ENCODE data around the gene SOX6.

Gene SOX6

DNA sequence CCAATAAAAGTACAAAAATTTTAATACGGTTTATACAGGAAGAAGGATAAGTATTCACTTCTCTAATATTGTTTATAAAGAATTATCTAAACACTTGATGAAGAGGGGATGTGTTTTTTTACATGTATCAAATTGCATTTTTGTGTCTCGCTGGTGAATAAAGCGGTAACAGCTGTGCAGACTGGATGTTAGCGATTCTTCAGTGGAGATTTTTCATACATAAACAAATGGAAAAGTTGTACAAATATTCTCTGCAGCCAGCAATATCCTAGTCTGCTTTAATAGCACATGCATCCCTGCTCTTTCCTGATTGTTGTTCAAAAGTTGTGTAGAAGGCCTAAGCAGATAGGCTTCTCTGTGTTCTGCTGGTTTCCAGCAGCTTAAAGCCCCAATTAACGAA is 369.3 kb downstream of the SOX6 start:
- in situ Hi-C loops (cut with HindIII; ENCODE audit: low pct_unique_long_range_greater_than_20kb, low sequenced_read_pairs), result no loop called here
- TF ChIP-seq JUND (IDR thresholded peaks at IDR 0.05; ENCODE audit: low read depth), result no peak
- no peak for DNase-seq (ENCODE audit: low read depth in 1 of 2, low spot score in 1 of 2)

DNA sequence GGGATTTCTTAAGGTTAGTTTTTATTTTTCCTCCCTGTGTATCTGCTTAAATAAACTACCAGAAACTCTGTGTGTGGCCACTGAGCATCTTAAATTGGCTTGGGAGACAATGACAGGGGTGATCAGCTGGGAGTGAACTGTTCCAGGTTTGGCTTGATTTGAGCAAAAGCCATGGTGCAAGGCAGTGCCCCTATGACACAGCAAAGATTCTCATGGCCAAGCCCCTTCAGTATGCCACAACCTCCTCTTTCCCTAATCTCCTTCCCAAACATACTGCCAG is 370.5 kb downstream of the SOX6 start:
- no peak for TF ChIP-seq JUND (IDR thresholded peaks at IDR 0.05; ENCODE audit: low read depth)
- DNase-seq (ENCODE audit: low read depth in 1 of 2, low spot score in 1 of 2), result no peak
- in situ Hi-C loops (cut with HindIII; ENCODE audit: low pct_unique_long_range_greater_than_20kb, low sequenced_read_pairs), result no loop called here

DNA sequence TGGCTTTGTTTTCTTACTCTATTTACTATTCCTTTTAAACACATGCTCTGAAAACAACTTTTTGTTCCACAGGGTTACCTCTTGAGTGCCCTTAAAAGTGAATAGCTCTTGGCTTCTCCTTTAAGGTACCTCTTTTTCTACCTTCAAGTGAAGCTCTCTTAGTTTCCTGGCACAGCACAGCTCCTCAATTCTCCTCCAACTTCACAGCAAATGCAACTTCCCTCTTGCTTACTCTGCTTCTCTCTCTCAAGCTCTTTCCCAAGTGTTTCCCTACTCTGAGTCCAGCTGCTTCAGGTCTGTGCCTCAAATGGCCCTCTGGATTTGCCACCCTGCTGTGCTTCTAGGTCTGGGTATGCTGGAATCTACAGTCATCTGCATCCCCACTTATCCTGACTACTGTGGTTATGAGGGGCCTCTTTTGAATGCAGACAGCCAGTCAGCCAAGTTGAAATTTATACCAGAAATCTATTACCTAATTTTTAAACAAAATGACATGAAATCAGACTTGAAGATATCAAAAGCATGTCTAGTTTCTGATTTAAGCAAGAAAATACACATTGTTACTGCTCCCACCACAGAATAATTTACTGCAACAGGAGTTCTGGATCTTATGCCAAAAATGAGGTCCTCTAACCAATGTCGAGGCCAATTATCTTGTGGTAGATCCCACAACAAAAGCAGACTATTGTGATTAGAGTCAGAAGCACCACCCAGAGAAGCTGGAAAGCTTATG is 371.1 kb downstream of the SOX6 start:
- TF ChIP-seq JUND (IDR thresholded peaks at IDR 0.05; ENCODE audit: low read depth), result no peak
- DNase-seq (ENCODE audit: low read depth in 1 of 2, low spot score in 1 of 2), result no peak
- in situ Hi-C loops (cut with HindIII; ENCODE audit: low pct_unique_long_range_greater_than_20kb, low sequenced_read_pairs), result no loop called here

DNA sequence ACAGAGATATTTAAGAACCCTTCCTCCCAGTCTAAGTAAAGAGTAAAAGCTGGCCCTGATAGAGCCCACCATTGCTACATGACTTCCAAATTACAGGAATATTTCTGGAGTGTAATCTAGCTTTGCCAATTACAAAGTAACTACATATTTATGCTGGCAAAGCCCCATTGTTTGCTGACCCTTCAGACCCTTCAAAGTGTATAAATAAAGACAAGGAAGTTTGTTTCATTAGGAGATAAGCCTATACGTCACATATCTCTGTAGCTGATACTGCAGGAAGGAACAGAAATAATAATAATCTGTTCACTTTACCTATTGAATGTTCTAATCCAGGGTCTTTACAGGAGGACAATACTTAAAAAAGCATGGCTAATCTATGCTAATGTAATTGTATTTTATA is 375.1 kb downstream of the SOX6 start:
- TF ChIP-seq JUND (IDR thresholded peaks at IDR 0.05; ENCODE audit: low read depth), result no peak
- DNase-seq (ENCODE audit: low read depth in 1 of 2, low spot score in 1 of 2), result no peak
- in situ Hi-C loops (cut with HindIII; ENCODE audit: low pct_unique_long_range_greater_than_20kb, low sequenced_read_pairs), result no loop called here

DNA sequence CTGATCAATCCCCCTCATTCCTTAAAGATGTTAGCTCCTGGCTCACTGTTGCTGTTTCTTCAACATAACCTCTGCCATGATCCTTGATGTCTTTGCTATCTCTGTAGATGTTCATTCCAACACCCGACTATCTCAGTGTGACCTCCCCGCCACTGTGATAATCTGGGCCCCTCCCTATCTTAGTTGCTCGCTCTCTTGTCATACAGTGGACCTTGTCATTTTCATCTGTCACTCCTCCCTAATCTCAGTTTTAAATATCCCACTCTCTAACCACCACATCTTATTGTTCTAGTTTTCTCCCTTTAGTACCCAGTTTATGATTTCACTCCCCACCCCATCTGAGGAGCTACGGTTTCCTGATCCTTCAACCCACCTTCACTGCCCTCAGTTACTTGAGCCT is 379.2 kb downstream of the SOX6 start:
- no peak for DNase-seq (ENCODE audit: low read depth in 1 of 2, low spot score in 1 of 2)
- in situ Hi-C loops (cut with HindIII; ENCODE audit: low pct_unique_long_range_greater_than_20kb, low sequenced_read_pairs), result no loop called here
- no peak for TF ChIP-seq JUND (IDR thresholded peaks at IDR 0.05; ENCODE audit: low read depth)

DNA sequence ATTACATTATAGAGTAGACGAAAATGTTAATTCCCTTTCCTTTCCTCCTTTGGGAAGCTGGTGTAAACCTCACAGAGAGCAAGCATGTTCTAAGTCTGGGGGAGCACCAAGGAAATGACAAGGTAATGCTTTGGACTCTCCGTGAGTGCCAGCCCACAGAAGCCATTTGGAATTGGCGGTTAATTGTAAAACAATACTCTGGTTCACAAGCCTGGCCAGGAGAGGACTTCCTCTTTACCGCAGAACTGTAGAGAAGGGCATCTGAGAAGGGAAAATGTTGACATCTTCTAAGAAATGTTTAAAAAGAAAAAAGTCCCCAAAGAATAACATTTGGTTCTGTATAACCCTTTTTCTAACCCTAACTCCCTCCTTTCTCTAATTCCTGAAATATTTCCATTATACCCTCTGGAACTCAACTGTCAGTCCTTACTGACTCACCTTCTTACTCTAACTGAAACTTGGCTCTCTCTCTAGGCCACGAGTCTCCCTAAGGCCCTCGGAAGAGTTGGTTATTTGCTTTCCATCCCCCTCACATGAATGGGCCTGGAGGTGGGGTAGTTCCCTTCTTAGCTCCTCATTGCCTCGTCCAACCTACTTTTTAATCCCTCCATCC is 379.8 kb downstream of the SOX6 start:
- in situ Hi-C loops (cut with HindIII; ENCODE audit: low pct_unique_long_range_greater_than_20kb, low sequenced_read_pairs), result no loop called here
- TF ChIP-seq JUND (IDR thresholded peaks at IDR 0.05; ENCODE audit: low read depth), result no peak
- no peak for DNase-seq (ENCODE audit: low read depth in 1 of 2, low spot score in 1 of 2)

DNA sequence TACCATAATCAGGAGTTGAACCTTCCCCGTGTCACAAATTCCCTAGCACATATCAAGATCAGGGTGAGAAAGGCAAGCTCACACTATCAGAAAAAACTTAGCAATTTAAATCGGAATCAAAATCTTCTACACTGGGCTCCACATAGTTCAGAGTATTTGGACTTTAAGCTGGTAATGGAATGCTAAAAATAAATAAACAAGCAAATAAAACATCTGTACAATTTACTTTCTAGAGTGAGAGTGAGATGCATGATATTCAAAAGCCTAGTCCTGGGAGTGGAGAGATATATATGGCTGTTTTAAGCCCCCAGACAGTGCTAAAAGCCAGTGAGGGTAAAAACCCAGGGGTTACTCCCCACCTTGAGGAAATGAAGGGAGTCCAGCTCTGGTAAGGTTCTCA is 380.6 kb downstream of the SOX6 start:
- in situ Hi-C loops (cut with HindIII; ENCODE audit: low pct_unique_long_range_greater_than_20kb, low sequenced_read_pairs), result no loop called here
- DNase-seq (ENCODE audit: low read depth in 1 of 2, low spot score in 1 of 2), result no peak
- no peak for TF ChIP-seq JUND (IDR thresholded peaks at IDR 0.05; ENCODE audit: low read depth)

DNA sequence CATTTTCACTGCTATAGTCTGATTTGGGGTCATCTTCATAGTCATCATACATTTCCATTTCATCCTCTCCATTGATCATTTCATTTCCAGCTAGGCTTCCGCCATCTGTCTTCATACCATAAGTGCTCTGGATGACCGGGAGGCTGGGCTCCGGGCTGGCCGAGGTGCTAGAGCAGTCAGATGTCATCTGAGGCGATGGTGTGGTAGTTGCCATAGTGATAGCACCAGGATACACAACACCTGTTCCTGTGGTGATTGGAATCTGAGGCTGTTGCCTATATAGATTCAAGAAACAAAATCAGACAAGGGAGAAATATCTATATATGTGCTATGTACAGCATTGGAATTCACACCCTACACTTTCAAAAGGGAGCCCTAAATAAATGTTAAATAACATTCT is 383.5 kb downstream of the SOX6 start:
- no peak for TF ChIP-seq JUND (IDR thresholded peaks at IDR 0.05; ENCODE audit: low read depth)
- in situ Hi-C loops (cut with HindIII; ENCODE audit: low pct_unique_long_range_greater_than_20kb, low sequenced_read_pairs), result no loop called here
- DNase-seq (ENCODE audit: low read depth in 1 of 2, low spot score in 1 of 2), result no peak

DNA sequence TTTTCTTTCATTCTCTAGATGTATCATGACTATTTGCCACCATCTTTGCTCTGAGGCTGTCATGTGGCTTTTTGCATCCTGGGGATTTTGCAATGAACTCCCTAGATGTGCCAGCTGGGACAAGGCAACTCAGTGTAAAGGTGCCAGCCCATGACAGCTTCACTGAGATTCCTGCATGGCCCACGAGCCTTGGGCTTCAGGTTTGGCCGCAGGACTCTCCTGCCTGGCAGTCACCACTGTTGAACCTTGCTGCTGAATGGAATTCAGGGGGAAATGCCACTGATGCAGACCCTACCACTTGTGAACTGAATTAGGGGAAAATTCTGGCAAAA is 385.2 kb downstream of the SOX6 start:
- TF ChIP-seq JUND (IDR thresholded peaks at IDR 0.05; ENCODE audit: low read depth), result no peak
- in situ Hi-C loops (cut with HindIII; ENCODE audit: low pct_unique_long_range_greater_than_20kb, low sequenced_read_pairs), result no loop called here
- DNase-seq (ENCODE audit: low read depth in 1 of 2, low spot score in 1 of 2), result no peak

DNA sequence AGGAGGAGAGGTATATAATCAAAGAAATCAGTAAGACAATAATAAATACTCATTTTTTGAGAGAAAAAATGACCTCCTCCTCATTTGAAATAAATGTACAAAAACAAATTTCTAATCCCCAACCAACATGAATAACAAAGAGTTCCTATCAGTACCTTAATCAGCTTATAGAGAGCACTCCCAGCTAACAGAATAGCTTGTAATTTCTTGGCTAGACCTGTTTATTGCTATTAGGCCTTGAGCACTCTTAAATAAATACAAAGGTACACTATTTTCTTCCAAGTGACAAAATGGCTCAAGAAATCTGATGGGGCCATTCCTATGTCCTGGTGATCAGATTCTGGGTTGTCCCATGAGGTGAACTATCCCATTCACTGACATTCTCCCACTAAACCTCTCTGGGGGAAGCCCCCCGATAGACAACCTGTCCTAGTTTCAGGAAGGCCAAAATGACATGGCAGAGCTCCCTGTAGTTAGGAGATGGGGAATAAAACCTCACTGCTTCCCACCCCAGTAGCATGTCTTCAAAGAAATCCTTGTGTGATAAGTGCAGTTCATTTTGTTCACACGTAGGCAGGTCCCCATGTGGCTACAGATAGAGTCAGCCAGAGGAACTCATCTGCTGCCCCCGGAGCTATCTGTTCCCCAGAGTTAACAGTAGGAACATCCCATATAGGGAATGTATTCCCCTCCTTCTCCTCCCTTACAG is 385.7 kb downstream of the SOX6 start:
- no peak for DNase-seq (ENCODE audit: low read depth in 1 of 2, low spot score in 1 of 2)
- TF ChIP-seq JUND (IDR thresholded peaks at IDR 0.05; ENCODE audit: low read depth), result no peak
- in situ Hi-C loops (cut with HindIII; ENCODE audit: low pct_unique_long_range_greater_than_20kb, low sequenced_read_pairs), result no loop called here

DNA sequence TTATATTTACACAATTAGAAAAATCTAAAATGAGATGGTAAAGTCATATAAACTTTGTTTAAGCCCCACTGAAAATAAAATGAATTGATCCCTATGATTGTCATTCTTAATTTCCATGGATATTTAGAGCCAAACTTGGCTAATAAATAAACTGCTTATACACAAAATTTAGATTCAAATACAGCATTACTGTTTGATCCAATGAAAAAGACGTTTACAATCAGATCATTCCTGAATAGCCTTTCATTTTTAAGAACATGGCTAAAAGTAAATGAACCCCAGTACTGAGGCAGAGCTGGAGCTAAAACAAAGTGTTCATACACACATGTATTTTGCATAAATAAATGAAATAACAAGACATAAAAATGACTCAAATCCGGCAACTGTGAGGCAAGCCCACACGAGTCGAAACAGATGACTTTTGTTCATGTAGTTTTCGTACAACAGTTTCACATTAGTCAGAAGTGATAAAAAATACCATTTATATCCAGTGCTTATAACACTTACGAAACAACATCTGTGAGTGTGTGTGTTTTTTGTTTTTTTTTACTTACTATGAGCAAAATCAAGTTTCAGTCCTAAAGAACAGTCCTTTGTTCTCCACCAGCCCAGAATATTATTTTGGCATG is 386.5 kb downstream of the SOX6 start:
- no peak for DNase-seq (ENCODE audit: low read depth in 1 of 2, low spot score in 1 of 2)
- in situ Hi-C loops (cut with HindIII; ENCODE audit: low pct_unique_long_range_greater_than_20kb, low sequenced_read_pairs), result no loop called here
- TF ChIP-seq JUND (IDR thresholded peaks at IDR 0.05; ENCODE audit: low read depth), result no peak

DNA sequence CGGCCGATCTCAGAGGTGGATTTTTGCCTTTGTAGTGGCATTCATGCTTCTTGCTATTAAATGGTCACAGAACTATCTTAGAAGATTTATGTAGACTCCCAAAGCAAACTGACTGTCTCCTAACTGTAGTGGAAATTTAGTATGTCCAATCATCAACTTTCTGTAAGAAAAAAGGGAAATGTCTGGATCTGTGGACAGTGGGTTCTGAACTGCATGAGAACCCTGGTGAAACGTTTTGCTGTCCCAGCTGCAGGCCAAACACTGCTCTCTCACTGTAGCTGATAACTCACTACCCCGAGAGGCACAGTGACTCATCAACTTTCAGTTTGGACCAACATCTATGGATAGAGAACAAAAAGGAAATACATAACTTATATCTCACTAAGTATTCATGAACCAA is 387.1 kb downstream of the SOX6 start:
- DNase-seq (ENCODE audit: low read depth in 1 of 2, low spot score in 1 of 2), result no peak
- in situ Hi-C loops (cut with HindIII; ENCODE audit: low pct_unique_long_range_greater_than_20kb, low sequenced_read_pairs), result no loop called here
- no peak for TF ChIP-seq JUND (IDR thresholded peaks at IDR 0.05; ENCODE audit: low read depth)

DNA sequence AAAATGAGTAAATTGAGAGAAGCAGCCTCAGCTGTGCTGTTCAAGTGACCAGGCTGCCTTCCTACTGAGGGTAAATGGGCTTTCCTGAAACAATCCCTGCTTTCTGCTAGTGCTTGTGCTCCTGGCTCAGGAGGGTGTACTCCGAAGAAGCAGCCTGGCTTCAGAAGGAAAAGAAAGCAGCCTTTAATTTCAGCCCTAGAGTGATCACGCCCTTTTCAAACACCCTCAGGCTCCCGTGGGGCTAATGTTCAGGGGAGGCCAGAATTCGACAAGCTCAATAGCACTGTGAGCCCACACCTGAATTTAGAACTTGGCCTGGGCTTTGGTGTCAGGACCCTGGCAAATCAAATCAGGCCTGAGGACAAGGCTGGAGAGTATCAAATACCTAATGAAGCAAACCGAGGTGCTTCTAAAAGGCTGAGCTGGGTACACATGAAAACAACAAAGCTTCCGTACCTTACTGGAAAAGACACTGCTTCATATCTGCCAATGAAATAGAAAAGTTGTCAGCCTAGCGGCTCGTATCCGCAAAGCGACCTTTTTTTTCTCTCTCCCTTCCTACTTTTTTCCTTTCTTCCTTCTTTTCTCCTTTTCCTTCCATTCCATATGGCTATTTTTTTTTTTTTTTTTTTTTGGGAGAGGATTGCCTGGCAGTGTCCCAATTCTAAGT is 387.8 kb downstream of the SOX6 start:
- TF ChIP-seq JUND (IDR thresholded peaks at IDR 0.05; ENCODE audit: low read depth), result no peak
- DNase-seq (ENCODE audit: low read depth in 1 of 2, low spot score in 1 of 2), result no peak
- in situ Hi-C loops (cut with HindIII; ENCODE audit: low pct_unique_long_range_greater_than_20kb, low sequenced_read_pairs), result no loop called here

Data from T47D (cell line).